OCI-LY7 (cell line): Measurements from ENCODE around the gene GPR21.

Experiments used
- CTCF ChIP-seq: fragments of 200-600 bp; sonication (generic); conservative IDR thresholded peaks from 2 replicates; pipeline ENCODE4 v1.5.1; 2014; ENCODE audit warnings: mild to moderate bottlenecking, antibody characterized with exemption, low read length, moderate library complexity, mixed read lengths
- EZH2phosphoT487 ChIP-seq: fragments of 200-600 bp; sonication (generic); IDR thresholded peaks from 2 replicates; pipeline ENCODE4 v1.6.1; 2018; ENCODE audit warnings: low read depth, borderline replicate concordance, mild to moderate bottlenecking, mixed run types, antibody characterized with exemption, low read length, moderate library complexity, mixed read lengths

- TF ChIP-seq CTCF (no peak), EZH2phosphoT487 (no peak)
Observed at GRCh38 chr9:123058834-123059233, 25.4 kb downstream of the GPR21 start.
